Brain pericyte (primary cell): ENCODE measurements around the gene METTL15.
"Not testable (repeated sequence)": the region's sequence is repeated elsewhere in the genome, so short reads cannot be mapped to it uniquely, and the experiment has no call there.

Experiments
- DNase-seq: peaks from one replicate; pipeline ENCODE4 v3.0.0-alpha.2; 2012; ENCODE audit warnings: low read depth, low spot score

METTL15 gene

GRCh38 chr11:28110108-28110820, 2.1 kb downstream of the METTL15 start:
- DNase-seq: no peak

- DNase-seq: no peak
Measured at GRCh38 chr11:28110821-28111200, 2.6 kb downstream of the METTL15 start.

- no peak for DNase-seq
Measured at GRCh38 chr11:28114116-28114515, 5.9 kb downstream of the METTL15 start.

- DNase-seq: no peak
Measured at GRCh38 chr11:28114731-28115130, 6.5 kb downstream of the METTL15 start.

GRCh38 chr11:28117712-28118111, 9.5 kb downstream of the METTL15 start:
- no peak for DNase-seq

- no peak for DNase-seq
Measured at GRCh38 chr11:28123151-28123581, 15.0 kb downstream of the METTL15 start.

GRCh38 chr11:28132548-28132947, 24.4 kb downstream of the METTL15 start:
- DNase-seq: no peak

- DNase-seq: no peak
Measured at GRCh38 chr11:28133146-28133545, 25.0 kb downstream of the METTL15 start.

- DNase-seq: not testable (repeated sequence)
Measured at GRCh38 chr11:28136157-28136556, 28.0 kb downstream of the METTL15 start.

GRCh38 chr11:28137366-28137765, 29.2 kb downstream of the METTL15 start:
- DNase-seq: no peak

- DNase-seq: no peak
Measured at GRCh38 chr11:28137832-28138231, 29.6 kb downstream of the METTL15 start.

GRCh38 chr11:28139841-28140415, 31.7 kb downstream of the METTL15 start:
- no peak for DNase-seq

GRCh38 chr11:28140689-28141455, 32.7 kb downstream of the METTL15 start:
- no peak for DNase-seq

GRCh38 chr11:28142724-28143123, 34.5 kb downstream of the METTL15 start:
- DNase-seq: no peak

GRCh38 chr11:28144808-28145207, 36.6 kb downstream of the METTL15 start:
- no peak for DNase-seq

- DNase-seq: peak; percentile 41
Measured at GRCh38 chr11:28146123-28146751, 38.0 kb downstream of the METTL15 start.

GRCh38 chr11:28152743-28153142, 44.6 kb downstream of the METTL15 start:
- no peak for DNase-seq

- DNase-seq: no peak
Measured at GRCh38 chr11:28153586-28153985, 45.4 kb downstream of the METTL15 start.

- no peak for DNase-seq
Measured at GRCh38 chr11:28168718-28169117, 60.5 kb downstream of the METTL15 start.

- no peak for DNase-seq
Measured at GRCh38 chr11:28169816-28170215, 61.6 kb downstream of the METTL15 start.

- DNase-seq: no peak
Measured at GRCh38 chr11:28170759-28171158, 62.6 kb downstream of the METTL15 start.

- no peak for DNase-seq
Measured at GRCh38 chr11:28176351-28176750, 68.2 kb downstream of the METTL15 start.
